NCI-H524 (cell line): ENCODE measurements around the gene MRPL19.

Source experiments
- DNase-seq, 2 experiments: peaks; one replicate each; lab custom pipeline; 2025; lab: John Stamatoyannopoulos, UW

The MRPL19 gene

DNA sequence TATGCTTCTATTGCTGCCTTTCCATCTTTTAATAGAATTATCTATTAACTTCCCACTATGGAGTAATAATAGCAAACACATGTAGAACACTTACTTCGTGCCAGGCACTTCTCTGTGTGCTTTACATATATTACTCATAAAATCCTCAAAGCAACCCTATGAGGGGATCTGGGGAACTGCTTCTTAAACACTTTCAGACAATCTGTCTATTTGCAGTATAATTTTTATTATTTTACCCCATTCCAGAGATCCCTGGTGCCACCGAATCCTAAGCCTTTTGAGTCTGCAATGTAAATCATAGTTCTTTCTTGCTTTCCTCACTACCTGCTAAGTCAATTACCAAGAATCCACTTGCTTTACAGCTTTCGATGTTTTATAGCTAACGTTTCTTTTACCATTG is 89.7 kb downstream of the MRPL19 start:
- no peak for DNase-seq

- no peak for DNase-seq
These were observed 91.4 kb downstream of the MRPL19 start for GRCh38 chr2:75737961-75738360.
